Suprapubic skin (tissue), 3 donors: ENCODE data around the gene SH3BP4.

Source experiments
- CTCF ChIP-seq, 2 donors: fragments of 200-600 bp in 1 of 2; fragments of 450-650 bp in 1 of 2; sonication (generic) in 1 of 2; IDR thresholded peaks; one replicate each; pipeline ENCODE4 v1.5.1; 2016 to 2019; ENCODE audit warnings: antibody characterized with exemption in 2 of 2, mild to moderate bottlenecking in 1 of 2, moderate library complexity in 1 of 2
- POLR2A ChIP-seq, 2 donors: fragments of 450-650 bp; IDR thresholded peaks; one replicate each; pipeline ENCODE4 v1.6.1; 2017; ENCODE audit warnings: antibody characterized with exemption in 2 of 2, mild to moderate bottlenecking in 2 of 2, moderate library complexity in 2 of 2

- TF ChIP-seq CTCF (IDR thresholded peaks at IDR 0.05) (no peak), POLR2A (IDR thresholded peaks at IDR 0.05) (no peak)
Measured at GRCh38 chr2:234976479-234977227, 24.8 kb downstream of the SH3BP4 start.
